Esophagus squamous epithelium (tissue), 4 donors: ENCODE results near the gene RAPH1.

Source experiments
- CTCF ChIP-seq, 6 experiments: fragments of 450-650 bp in 4 of 6; fragments of 200-600 bp in 2 of 6; sonication (generic) in 2 of 6; IDR thresholded peaks; one replicate each; pipeline ENCODE4 v1.5.1; 2016 to 2019; ENCODE audit warnings: antibody characterized with exemption in 6 of 6, mild to moderate bottlenecking in 4 of 6, moderate library complexity in 4 of 6
- POLR2A ChIP-seq, 4 donors: fragments of 450-650 bp; IDR thresholded peaks; one replicate each; pipeline ENCODE4 v1.6.1; 2017; ENCODE audit warnings: antibody characterized with exemption in 4 of 4, mild to moderate bottlenecking in 4 of 4, moderate library complexity in 3 of 4

GRCh38 chr2:203344667-203345066 lies 190.4 kb downstream of the RAPH1 start:
- TF ChIP-seq CTCF (IDR thresholded peaks at IDR 0.05) (no peak), POLR2A (IDR thresholded peaks at IDR 0.05) (no peak)
